ENCODE measurements around the gene SLC23A2.

GRCh38 chr20:5040345-5040744 is 39.0 kb upstream of the SLC23A2 start:
- TF ChIP-seq CTCF (IDR thresholded peaks at IDR 0.05), result no peak
- TF ChIP-seq POLR2A (IDR thresholded peaks at IDR 0.05), result no peak
